ENCODE measurements around the gene DLG1. TPM values are rescaled to one million over a fixed set of nuclear protein-coding genes. Genes with fewer than 3 reads are reported as not detected.
"Not testable (repeated sequence)": the region's sequence is repeated elsewhere in the genome, so short reads cannot be mapped to it uniquely, and the experiment has no call there.

DLG1 gene
- total RNA-seq, 4 donors from 2014 or later = 136 to 221 (median 172) TPM

- DNase-seq = no peak
- H3K27ac ChIP-seq = no peak overlapping the region
- no peaks in the 10 kb centered on the region for H3K27me3 ChIP-seq
- H3K36me3 ChIP-seq = no peaks in the 10 kb centered on the region
- TF ChIP-seq POLR2A (IDR thresholded peaks at IDR 0.05) = no peak
- TF ChIP-seq, protein P1, sequence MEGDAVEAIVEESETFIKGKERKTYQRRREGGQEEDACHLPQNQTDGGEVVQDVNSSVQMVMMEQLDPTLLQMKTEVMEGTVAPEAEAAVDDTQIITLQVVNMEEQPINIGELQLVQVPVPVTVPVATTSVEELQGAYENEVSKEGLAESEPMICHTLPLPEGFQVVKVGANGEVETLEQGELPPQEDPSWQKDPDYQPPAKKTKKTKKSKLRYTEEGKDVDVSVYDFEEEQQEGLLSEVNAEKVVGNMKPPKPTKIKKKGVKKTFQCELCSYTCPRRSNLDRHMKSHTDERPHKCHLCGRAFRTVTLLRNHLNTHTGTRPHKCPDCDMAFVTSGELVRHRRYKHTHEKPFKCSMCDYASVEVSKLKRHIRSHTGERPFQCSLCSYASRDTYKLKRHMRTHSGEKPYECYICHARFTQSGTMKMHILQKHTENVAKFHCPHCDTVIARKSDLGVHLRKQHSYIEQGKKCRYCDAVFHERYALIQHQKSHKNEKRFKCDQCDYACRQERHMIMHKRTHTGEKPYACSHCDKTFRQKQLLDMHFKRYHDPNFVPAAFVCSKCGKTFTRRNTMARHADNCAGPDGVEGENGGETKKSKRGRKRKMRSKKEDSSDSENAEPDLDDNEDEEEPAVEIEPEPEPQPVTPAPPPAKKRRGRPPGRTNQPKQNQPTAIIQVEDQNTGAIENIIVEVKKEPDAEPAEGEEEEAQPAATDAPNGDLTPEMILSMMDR (IDR thresholded peaks at IDR 0.05) = no peak
- no peaks in the 10 kb centered on the region for H3K9me3 ChIP-seq
- no peak overlapping the region for H3K4me3 ChIP-seq
- H3K4me1 ChIP-seq = no peaks in the 10 kb centered on the region
Observed at GRCh38 chr3:197196192-197196591, 102.2 kb downstream of the DLG1 start.

- Histone ChIP-seq H3K36me3 (no peaks in the 10 kb centered on the region), H3K27me3 (no peaks in the 10 kb centered on the region), H3K4me1 (no peaks in the 10 kb centered on the region), H3K27ac (no peak overlapping the region), H3K9me3 (no peaks in the 10 kb centered on the region), H3K4me3 (no peak overlapping the region)
- TF ChIP-seq, protein P1 (IDR thresholded peaks at IDR 0.05) = no peak
- TF ChIP-seq POLR2A (IDR thresholded peaks at IDR 0.05) = no peak
- DNase-seq = no peak
Observed at GRCh38 chr3:197195326-197195725, 103.1 kb downstream of the DLG1 start.

GRCh38 chr3:197193759-197194158 lies 104.7 kb downstream of the DLG1 start:
- H3K9me3 ChIP-seq, H3K36me3 ChIP-seq, H3K4me3 ChIP-seq, H3K27me3 ChIP-seq, DNase-seq, H3K27ac ChIP-seq, H3K4me1 ChIP-seq: not testable (repeated sequence)

GRCh38 chr3:197191897-197192296 lies 106.5 kb downstream of the DLG1 start:
- TF ChIP-seq, protein P1 (IDR thresholded peaks at IDR 0.05) = no peak
- TF ChIP-seq POLR2A (IDR thresholded peaks at IDR 0.05) = no peak
- Histone ChIP-seq H3K4me1 (no peaks in the 10 kb centered on the region), H3K4me3 (no peak overlapping the region), H3K9me3 (no peaks in the 10 kb centered on the region), H3K36me3 (no peaks in the 10 kb centered on the region), H3K27me3 (no peaks in the 10 kb centered on the region), H3K27ac (no peak overlapping the region)
- DNase-seq = no peak

DNA sequence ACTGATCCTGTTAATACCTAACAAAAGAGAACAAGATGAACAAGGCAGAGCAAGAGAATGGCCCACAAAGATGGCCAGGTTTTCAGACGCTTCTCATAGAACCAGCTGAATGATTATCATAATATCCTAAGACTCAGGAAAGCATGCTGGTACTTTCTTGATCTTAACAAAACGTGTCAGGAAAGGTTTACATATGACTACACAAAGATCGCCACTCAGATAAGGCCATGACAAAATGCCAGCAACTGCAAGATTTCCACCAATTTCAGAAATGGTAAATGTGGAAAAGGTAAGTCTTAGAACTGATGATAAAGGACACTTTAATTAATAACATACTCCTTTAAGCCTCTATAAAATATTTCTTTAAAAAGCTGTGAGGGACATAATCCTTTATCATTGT lies 108.8 kb downstream of the DLG1 start:
- Histone ChIP-seq H3K4me1 (no peaks in the 10 kb centered on the region), H3K27me3 (no peaks in the 10 kb centered on the region), H3K27ac (no peak overlapping the region), H3K36me3 (no peaks in the 10 kb centered on the region), H3K9me3 (no peaks in the 10 kb centered on the region), H3K4me3 (no peak overlapping the region)
- DNase-seq = no peak
- TF ChIP-seq, protein P1 (IDR thresholded peaks at IDR 0.05) = no peak
- no peak for TF ChIP-seq POLR2A (IDR thresholded peaks at IDR 0.05)

- no peaks in the 10 kb centered on the region for H3K36me3 ChIP-seq
- H3K9me3 ChIP-seq = no peaks in the 10 kb centered on the region
- no peak overlapping the region for H3K27ac ChIP-seq
- H3K4me1 ChIP-seq = no peaks in the 10 kb centered on the region
- DNase-seq = no peak
- TF ChIP-seq, protein P1 (IDR thresholded peaks at IDR 0.05) = no peak
- TF ChIP-seq POLR2A (IDR thresholded peaks at IDR 0.05) = no peak
- no peak overlapping the region for H3K4me3 ChIP-seq
- H3K27me3 ChIP-seq = no peaks in the 10 kb centered on the region
Observed at GRCh38 chr3:197188963-197189362, 109.4 kb downstream of the DLG1 start.
